GM18517 (cell line): ENCODE measurements around the gene CNP.
"Not testable (repeated sequence)": the region's sequence is repeated elsewhere in the genome, so short reads cannot be mapped to it uniquely, and the experiment has no call there.

Experiments
- ATAC-seq: cut with Tn5 transposase; IDR thresholded peaks from one replicate; pipeline ENCODE4 v1.9.1; 2021; ENCODE audit warnings: mild to moderate bottlenecking, moderate library complexity; ENCODE audit not compliant: unreplicated experiment

CNP gene

DNA sequence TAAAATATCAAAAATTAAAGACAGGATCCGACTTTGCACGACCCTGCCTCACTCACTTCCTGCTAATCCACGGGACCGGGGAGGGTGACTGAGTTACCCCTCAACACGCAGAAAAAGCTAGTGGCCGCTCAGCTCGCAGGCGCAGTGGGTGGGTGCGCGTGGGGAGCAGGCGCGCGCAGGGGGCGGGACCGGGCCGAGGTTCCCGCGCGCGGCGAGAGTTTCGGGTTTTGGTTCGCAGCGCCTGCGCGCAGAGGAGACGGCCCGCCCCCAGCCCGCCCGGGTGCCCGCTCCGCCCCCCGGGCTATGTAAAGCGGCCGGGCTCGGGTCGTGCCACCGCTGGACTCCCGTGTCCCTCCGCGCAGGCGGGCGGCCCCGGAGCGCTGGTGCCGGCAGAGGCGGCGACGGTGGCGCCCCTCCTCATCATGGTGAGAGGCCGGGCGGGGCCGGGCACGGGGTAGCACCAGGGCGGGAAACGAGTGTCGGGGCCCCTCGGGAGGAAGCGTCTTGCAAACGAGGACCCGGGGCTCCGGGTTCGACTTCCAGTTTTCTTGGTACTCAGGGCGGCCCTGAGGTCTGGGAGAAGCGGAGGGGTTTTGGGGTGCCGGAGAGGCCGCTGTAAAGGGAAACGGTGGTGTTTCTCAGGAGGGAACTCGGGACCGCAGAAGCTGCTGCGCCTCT, at the start of gene CNP:
Gene CNP, plus strand, starts transcription at position 333 of the 678 bp plus-strand sequence. Its CDS starts 90 bp downstream, at position 423.
- ATAC-seq, result peak; percentile 54

DNA sequence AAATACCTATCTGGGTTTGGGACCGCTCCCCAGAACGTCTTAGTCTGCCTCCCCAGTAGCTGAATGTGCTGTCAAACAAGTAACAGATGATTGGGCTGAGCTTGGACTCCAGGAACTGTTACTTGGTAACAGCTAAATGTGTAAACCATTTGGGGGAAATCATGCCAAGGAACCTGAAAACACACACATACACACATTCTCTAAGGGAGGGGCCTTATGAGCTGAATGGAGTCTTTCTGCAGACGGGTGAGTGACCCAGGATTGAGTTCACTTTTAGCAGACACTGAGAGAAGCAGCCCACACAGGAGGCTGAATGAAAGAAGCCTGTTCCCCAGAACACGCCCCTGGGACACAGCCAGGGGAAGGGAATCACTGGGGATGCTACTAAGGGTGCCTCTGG, 49.4 kb upstream of the CNP start:
- no peak for ATAC-seq

DNA sequence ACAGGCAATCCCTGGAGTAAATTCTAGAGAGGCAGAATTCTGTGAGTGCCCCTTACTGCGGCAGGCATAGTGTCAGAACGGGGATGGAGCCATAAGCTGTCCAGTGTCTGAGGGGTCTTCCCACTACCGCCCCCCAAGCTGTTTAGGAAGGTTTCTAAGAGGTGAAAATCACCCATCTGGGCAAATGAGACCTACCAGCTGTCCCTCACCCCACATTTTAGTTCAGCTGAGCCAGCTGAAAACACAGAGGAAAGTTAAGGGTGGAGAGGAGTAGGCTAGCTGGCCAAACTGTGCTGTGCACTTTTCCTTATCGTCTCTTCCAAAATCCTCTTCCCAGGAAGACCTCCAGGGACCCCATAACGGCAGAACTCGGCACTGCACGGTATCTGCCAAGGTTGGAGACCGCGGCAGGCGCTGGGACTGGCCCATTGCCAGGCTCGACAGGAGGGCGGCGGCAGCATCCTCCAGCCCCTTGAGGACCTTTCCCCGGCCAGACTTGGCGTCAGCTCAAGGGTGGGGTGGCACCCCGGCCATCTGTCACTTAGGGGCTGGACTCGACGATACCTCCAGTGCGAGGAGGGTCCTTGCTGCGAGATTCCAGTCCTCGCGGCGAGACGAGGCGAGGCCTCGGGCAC, 48.8 kb upstream of the CNP start:
- no peak for ATAC-seq

DNA sequence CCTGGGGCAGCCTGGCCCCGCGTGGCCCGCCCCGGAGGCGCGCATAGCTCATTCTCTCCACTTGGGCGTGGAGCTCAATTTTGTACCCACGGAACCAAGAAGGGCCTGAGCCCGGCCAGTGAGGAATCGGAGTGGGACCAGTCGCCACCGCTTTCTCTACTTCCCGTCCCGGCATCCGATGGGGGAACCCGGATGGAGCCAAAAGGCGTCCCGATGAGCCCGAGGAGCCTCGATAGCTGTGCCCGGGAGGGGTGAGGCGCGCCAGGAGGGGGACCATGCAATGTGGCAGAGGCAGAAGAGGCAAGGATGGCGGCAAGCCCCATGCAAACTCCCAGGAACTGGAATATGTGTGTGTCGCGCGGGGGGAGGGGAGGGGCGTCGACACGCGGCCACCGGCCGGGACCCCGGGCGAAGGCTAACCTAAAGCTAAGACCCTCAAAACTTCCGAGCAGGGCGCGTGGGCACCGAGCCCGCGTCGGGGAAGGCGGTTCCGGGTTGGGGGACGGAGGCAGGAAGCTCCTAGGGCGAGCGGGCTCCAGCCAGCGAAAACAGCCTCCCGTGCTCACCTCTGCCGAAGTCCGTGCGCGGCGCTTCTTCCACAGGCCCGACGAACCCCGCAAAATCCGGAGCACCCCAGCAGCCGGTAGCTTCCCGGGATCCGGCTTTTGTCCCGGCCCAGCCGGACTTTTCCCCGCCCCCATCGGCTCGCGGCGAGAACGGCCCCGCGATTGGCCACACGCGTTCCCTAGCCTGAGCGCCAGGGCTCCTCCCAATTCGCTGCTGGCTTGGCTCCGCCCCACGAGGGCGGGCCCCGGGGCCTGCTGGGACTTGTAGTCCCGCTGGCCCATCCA, 48.1 kb upstream of the CNP start, which contains the start of gene ACLY:
Gene ACLY, minus strand, starts transcription at position 638 of the 851 bp plus-strand sequence. CDS start 5,078 bp downstream, outside the sequence.
- peak; percentile 74 for ATAC-seq

DNA sequence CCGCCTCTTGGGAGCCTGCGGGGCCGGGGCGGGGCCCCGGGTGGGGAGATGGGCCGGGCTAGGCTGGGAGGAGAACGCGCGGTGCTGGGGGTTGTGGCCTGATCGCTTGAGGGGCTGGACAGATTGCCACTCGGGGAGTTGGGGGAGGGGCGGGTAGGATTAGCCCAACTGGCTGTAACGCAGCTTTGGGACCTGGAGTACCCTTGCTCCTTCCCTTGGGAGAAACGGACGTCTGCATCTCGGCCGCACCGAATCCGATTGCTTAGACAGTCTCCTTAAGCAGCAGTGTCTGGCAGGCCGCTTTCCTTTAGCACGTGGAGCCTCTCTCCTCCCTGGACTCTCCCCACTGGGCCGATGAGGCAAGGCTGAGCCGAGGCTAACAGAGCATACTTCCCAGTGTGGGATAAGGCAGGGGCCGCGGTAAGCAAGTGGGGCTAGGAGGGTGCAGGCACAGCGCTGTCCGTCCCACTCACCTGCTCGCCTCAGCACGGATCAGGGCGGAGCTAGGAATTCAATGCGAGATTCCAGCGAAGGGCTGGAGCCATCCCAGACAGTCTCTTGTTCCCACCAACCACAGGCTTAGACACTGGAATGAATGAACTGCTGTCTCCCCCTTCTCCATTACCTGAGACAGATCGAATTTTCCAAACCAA, 47.3 kb upstream of the CNP start:
- no peak for ATAC-seq

DNA sequence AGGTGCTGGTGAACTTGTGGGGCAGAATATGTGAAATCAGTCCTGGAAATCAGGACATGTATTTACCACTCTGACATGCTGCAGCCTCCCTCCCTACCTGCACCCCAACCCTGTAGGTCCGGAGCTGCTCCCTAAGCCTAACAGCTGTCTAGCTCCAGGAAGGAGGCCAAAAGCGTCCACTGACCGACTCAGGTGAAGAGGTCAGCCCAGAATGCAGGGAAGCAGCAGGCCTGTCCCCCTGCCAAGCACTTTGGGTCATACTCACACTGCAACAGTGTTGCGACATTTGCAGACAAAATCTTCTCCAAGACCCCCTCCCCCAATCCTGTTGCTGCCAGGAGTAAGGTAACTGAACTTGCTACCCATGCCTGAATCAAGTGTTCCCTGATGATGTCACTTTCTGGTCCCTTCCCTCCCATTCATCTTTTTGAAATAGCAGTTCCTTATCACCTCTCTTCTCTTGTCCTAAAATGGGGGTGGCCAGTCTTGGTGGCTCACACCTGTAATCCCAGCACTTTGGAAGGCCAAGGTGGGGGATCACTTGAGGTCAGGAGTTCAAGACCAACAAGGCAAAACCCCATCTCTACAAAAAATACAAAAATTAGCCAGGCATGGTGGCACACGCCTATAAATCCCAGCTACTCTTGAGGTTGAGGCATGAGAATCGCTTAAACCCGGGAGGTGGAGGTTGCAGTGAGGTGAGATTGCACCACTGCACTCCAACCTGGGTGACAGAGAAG, 46.6 kb upstream of the CNP start:
- no peak for ATAC-seq

DNA sequence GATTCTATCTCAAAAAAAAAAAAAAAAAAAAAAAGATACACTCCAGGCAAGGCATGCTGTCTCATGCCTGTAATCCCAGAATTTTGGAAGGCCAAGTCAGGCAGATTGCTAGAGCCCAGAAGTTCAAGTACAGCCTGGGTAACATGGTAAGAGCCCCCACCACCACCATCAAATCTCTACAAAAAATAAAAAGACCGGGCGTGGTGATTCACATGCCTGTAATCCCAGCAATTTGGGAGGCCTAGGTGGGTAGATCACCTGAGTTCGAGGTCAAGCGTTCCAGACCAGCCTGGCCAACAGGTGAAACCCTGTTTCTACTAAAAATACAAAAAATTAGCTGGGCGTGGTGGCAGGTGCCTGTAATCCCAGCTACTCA, 46.0 kb upstream of the CNP start:
- no peak for ATAC-seq

DNA sequence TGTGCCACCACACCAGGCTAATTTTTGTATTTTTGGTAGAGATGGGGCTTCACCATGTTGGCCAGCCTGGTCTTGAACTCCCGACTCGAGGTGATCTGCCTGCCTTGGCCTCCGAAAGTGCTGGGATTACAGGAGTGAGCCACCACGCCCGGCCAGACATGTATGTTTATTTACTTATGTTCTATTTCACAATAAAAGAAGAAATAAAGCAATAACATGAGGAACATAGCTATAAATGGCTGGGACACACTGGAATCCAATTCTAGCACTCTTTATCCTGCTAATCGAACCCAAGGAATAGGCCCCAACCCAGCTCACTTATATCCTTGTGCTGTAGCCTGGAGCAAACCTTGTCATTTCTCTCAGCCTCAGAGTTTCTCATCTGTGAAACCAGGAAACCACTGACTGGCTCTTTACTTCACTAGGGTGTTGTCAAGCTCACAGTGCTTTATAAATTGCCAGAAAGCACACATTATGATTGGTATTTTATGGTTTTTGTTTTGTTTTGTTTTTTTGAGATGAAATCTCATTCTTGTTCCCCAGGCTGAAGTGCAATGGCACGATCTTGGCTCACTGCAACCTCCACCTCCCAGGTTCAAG, 40.5 kb upstream of the CNP start:
- no peak for ATAC-seq

DNA sequence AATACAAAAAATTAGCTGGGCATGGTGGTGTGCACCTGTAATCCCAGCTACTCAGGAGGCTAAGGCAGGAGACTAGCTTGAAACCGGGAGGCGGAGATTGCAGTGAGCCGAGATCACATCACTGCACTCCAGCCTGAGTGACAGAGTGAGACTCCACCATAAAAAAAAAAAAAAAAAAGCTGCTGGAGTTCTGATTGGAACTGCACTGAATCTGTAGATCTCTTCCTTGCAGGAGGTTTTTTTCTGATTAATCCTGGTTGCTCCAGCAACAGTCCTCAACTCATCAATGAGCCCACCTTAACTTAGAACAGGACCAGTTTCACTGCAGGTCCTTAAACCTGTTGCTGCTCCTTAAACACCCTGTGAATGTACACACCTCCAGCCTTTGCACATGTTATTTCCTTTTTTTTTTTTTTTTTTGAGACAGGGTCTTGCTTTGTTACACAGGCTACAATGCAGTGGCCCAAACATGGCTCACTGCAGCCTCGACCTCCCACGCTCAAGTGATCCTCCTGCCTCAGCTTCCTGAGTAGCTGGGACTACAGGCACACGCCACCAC, 37.8 kb upstream of the CNP start:
- ATAC-seq, result no peak

DNA sequence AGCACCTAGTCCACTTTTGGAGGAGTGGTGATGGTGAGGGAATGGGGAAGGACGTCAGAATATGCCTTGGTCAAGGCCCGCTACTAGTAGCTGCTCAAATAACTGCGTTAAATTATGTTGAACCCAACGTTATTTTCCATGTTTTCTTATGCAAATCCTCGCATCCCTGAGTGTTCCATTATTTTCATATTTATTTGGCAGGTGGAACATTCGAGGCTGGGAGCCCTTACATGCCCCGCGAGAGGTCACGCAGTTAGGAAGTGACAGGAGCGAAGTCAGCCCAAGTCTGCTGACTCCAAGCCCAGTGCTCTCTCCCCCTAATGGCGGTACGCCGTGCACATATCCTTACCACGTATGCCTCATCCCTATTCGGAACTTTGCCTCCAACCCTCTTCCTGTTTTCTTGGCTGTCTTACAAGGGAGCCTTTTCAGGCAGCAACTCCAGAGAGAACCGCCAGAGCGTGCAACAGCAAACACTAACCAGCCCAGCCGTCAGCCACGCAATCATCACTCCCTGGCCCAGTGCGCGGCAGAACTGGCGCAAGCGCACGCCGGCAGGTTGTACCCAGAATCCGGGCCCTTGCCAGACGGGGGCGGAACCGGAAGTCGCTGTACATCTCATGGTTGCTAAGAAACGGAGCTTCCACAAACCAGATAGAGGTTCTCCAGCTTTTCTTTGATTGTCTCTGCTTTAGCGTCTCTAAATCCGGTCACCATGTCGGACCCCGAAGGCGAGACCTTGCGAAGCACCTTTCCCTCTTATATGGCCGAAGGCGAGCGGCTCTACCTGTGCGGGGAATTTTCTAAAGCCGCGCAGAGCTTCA, 36.4 kb upstream of the CNP start, which contains the start of gene ODAD4:
Gene ODAD4, plus strand, starts transcription at position 609 of the 824 bp plus-strand sequence. Its CDS starts 107 bp downstream, at position 716.
- ATAC-seq, result peak; percentile 89

DNA sequence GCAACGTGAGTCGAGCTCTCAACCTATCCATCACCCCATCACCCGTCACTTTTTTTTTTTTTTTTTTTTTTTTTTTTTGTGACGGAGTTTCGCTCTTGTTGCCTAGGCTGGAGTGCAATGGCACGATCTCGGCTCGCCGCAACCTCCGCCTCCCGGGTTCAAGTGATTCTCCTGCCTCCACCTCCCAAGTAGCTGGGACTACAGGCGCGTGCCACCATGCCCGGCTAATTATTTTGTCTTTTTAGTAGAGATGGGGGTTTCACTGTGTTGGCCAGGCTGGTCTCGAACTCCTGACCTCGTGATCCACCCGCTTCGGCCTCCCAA, 35.8 kb upstream of the CNP start:
- peak; percentile 32 for ATAC-seq

DNA sequence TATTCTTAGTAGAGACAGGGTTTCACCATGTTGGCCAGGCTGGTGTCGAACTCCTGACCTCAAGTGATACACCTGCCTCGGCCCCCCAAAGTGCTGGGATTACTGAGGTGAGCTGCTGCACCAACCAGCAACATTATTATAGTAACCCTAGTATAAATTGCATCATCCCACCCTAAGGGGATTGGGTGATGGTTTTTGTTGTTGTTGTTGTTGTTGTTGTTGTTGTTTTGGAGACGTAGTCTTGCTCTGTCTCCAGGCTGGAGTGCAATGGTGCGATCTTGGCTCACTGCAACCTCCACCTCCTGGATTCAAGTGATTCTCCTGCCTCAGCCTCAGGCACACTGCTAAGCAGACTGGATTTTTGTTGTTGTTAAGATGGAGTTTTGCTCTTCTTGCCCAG, 34.9 kb upstream of the CNP start:
- ATAC-seq, result not testable (repeated sequence)

DNA sequence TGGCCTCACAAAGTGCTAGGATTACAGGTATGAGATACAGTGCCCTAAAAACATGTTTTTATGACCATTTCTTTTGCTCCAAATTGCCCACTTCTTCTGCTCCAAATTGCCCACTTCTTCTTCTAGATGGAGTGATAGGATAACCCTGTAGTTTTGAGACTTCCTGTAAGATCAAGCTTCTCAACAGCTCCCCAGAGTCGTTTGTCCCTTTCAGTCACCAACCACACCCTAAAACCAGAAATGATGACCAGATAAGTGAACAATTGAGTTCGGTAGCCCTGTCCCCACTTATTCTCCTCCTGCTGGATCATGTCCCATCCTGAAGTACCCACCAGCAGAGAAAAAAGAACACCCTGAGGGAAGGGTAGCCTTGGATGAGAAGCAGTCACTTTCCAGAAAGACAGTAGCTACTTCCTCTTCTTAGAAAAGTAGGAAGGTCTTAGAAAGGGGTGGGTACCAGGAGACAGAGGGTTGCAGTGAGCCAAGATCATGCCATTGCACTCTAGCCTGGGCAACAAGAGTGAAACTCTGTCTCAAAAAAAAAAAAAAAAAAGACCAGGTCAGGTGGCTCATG, 33.7 kb upstream of the CNP start:
- ATAC-seq, result no peak

DNA sequence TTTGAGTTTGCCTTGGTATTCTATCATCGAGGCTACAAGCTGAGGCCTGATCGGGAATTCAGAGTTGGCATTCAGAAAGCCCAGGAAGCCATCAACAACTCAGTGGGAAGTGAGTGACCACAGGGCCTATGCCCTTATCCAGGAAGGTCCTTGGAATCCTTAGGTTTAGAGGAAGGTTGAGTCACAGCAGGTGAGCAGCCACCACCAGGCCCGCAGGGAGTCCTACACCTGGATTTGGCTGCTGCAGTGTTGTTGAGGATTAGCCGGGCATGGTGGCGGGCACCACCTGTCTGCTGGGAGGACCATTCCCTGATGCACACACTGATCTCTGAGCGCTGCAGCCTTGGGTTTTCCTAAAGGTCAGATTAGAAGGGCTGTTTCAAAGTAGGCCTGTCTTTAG, 31.0 kb upstream of the CNP start:
- no peak for ATAC-seq

DNA sequence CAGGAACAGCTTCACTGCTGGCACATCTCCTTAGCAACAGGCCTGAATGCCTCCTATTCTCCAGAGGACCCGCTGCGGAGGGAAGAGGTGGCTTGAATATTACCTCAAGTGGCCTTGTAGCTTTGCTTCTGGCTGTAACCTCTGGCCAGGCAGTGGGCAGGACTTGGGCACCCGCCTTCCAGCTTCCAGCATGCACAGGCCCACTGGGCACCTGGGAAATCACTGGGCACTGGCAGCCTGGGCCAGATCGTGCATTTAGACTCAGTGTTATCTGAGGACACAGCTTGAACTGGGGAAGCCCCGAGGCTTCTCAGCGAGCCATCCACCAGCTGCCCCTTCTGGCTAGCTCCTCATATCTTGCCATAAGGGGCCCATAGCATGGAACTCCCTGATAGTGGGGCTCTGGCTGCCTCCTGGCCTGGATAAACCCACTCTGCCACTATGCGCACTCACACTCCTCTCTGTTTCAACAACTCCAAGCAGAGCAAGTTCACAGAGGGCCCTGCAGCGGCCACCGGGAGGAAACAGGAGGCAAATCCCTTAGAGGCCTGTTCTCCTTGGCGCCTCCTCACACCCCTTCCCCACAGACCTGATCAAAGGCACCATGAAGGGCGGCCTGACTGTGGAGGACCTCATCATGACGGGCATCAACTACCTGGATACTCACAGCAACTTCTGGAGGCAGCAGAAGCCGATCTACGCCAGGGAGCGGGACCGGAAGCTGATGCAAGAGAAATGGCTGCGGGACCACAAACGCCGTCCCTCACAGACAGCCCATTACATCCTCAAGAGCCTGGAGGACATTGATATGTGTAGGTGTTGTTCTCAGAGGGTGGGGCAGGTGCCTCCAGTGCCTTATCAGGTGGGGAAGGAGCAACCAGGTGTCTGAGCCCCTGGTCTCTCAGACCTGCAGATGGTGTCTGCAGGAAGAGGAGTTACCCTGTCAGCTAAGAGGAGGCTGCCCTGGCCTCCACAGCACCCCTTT, 28.3 kb upstream of the CNP start:
- no peak for ATAC-seq

DNA sequence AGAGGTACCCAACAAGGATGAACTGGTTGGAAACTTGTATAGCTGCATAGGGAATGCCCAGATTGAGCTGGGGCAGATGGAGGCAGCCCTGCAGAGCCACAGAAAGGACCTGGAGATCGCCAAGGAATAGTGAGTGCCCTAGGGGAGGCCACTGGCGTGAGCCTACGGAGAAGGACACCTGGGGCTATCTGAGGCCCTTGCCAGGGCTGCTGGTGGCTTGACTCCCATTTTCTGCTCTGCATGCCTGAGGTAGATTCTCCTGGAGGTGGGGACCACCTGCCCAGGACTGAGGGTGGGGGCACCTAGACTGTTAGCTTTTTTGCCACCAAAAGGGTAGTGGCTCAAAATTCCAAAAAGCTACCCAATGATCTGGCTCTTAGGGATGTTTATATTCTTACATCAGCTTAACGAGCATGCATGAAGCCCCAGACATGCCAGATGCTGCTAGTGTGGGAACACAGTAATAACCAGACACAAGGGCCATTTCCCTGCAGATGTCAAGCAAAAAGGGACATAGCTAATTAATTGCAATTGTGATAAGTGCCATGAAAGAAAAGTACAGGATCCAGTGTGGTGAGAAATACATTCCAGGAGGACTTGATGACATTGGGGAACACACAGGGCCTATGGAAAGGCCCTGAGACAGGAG, 27.4 kb upstream of the CNP start:
- no peak for ATAC-seq

DNA sequence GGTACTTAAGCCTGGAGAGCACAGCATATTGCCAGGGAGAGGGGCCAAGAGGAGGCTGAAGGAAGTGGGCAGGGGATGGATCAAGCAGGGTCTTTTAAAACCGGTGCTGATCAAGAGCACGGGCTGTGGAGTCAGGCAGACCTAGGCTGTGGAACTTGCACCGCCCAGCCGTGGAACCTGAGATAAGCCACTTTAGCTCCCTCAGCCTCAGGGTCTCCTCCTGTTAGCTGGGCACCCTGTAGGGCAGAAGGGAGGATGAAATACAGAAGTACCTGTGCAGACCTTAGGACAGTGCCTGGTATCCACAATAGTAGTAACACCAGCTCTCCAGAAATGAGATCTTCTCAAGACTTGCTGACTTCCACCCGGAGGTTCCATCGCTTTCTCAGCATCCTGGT, 26.9 kb upstream of the CNP start:
- no peak for ATAC-seq
